RWPE2 (cell line): Measurements from ENCODE around the gene C11orf87.
A peak's percentile ranks its signal among the peaks of the same experiment; 100 is the strongest.

Experiments
- ATAC-seq: fragments of 200-7000 bp; cut with Tn5 transposase; 3 replicates; pipeline ENCODE4 v1.9.1; 2021; ENCODE audit warnings: low read depth
- DNase-seq: peaks from one replicate; pipeline ENCODE4 v3.0.0-alpha.2; 2020; ENCODE audit warnings: low spot score
- H3K27ac ChIP-seq: fragments of 450-650 bp; 2 replicates; pipeline ENCODE4 v1.5.1; 2017; ENCODE audit warnings: mild to moderate bottlenecking; ENCODE audit not compliant: poor library complexity, severe bottlenecking
- H3K27me3 ChIP-seq: fragments of 250-450 bp; sonication (Bioruptor Pico); 2 replicates; pipeline ENCODE4 v1.5.1; 2021; ENCODE audit warnings: mild to moderate bottlenecking, moderate library complexity; ENCODE audit not compliant: insufficient read depth, poor library complexity, severe bottlenecking
- H3K36me3 ChIP-seq: fragments of 250-450 bp; sonication (Bioruptor Pico); 2 replicates; pipeline ENCODE4 v1.5.1; 2020; ENCODE audit warnings: low read depth, mild to moderate bottlenecking, moderate library complexity
- H3K4me1 ChIP-seq: fragments of 250-450 bp; sonication (Bioruptor Pico); 2 replicates; pipeline ENCODE4 v1.5.1; 2021; ENCODE audit warnings: mild to moderate bottlenecking, moderate library complexity; ENCODE audit not compliant: insufficient read depth, poor library complexity, severe bottlenecking
- H3K4me3 ChIP-seq: fragments of 250-450 bp; sonication (Bioruptor Pico); 2 replicates; pipeline ENCODE4 v1.5.1; 2021; ENCODE audit warnings: mild to moderate bottlenecking, moderate library complexity; ENCODE audit not compliant: severe bottlenecking
- H3K9me3 ChIP-seq: fragments of 250-450 bp; sonication (Bioruptor Pico); 2 replicates; pipeline ENCODE4 v1.5.1; 2021; ENCODE audit warnings: mild to moderate bottlenecking, moderate library complexity; ENCODE audit not compliant: severe bottlenecking
- CTCF ChIP-seq: fragments of 450-650 bp; IDR thresholded peaks from one replicate; pipeline ENCODE4 v1.5.1; 2017; ENCODE audit warnings: mild to moderate bottlenecking, moderate library complexity; ENCODE audit not compliant: poor library complexity, severe bottlenecking

Gene C11orf87

GRCh38 chr11:109425554-109425953, 3.6 kb downstream of the C11orf87 start:
- H3K4me1 ChIP-seq, result no peaks in the 10 kb centered on the region
- ATAC-seq (no peak), DNase-seq (no peak)
- peaks cover 41% of the 10 kb centered on the region for H3K27me3 ChIP-seq
- no peak overlapping the region for H3K4me3 ChIP-seq
- no peaks in the 10 kb centered on the region for H3K9me3 ChIP-seq
- no peak for TF ChIP-seq CTCF
- no peaks in the 10 kb centered on the region for H3K36me3 ChIP-seq
- H3K27ac ChIP-seq, result no peak overlapping the region

- H3K4me1 ChIP-seq, result no peaks in the 10 kb centered on the region
- peak; percentile 50; the same call in 1 of the 3 replicates for ATAC-seq
- no peaks in the 10 kb centered on the region for H3K36me3 ChIP-seq
- H3K4me3 ChIP-seq, result no peak overlapping the region
- DNase-seq, result no peak
- peaks cover 30% of the 10 kb centered on the region for H3K27me3 ChIP-seq
- TF ChIP-seq CTCF, result peak; percentile 7
- no peak overlapping the region for H3K27ac ChIP-seq
- H3K9me3 ChIP-seq, result no peaks in the 10 kb centered on the region
Measured at GRCh38 chr11:109426442-109427240, 4.7 kb downstream of the C11orf87 start.

- ATAC-seq, result no peak
Measured at GRCh38 chr11:109432105-109432504, 10.1 kb downstream of the C11orf87 start.

GRCh38 chr11:109433753-109434256, 11.8 kb downstream of the C11orf87 start:
- H3K27ac ChIP-seq, result no peak overlapping the region
- H3K27me3 ChIP-seq, result no peaks in the 10 kb centered on the region
- ATAC-seq (no peak), DNase-seq (no peak)
- no peaks in the 10 kb centered on the region for H3K4me1 ChIP-seq
- TF ChIP-seq CTCF, result no peak
- no peaks in the 10 kb centered on the region for H3K36me3 ChIP-seq
- H3K9me3 ChIP-seq, result no peaks in the 10 kb centered on the region
- H3K4me3 ChIP-seq, result no peak overlapping the region

More at GRCh38 chr11:109432105-109432504, 10.1 kb downstream of the C11orf87 start:
- TF ChIP-seq CTCF, result no peak
- no peaks in the 10 kb centered on the region for H3K9me3 ChIP-seq
- H3K36me3 ChIP-seq, result no peaks in the 10 kb centered on the region
- H3K27me3 ChIP-seq, result no peaks in the 10 kb centered on the region
- no peak overlapping the region for H3K27ac ChIP-seq
- H3K4me1 ChIP-seq, result no peaks in the 10 kb centered on the region
- no peak overlapping the region for H3K4me3 ChIP-seq
- no peak for DNase-seq
